HepG2 (cell line): ENCODE data around the gene CAPN3. TPM values are rescaled to one million over a fixed set of nuclear protein-coding genes. Genes with fewer than 3 reads are reported as not detected.

Source experiments
- ARID3A ChIP-seq: IDR thresholded peaks from 2 replicates; pipeline ENCODE4 v1.6.1; 2012; ENCODE audit warnings: low read depth, low read length, improper control_type of control experiment
- ARID4A ChIP-seq: sonication (generic); formaldehyde crosslinking; IDR thresholded peaks from 2 replicates; pipeline ENCODE4 v1.5.0; 2020; ENCODE audit warnings: mild to moderate bottlenecking, missing genetic modification reagents, borderline replicate concordance
- BHLHE40 ChIP-seq: IDR thresholded peaks from 2 replicates; pipeline ENCODE4 v1.6.1; 2011; ENCODE audit warnings: low read length, improper control_type of control experiment
- CEBPZ ChIP-seq: IDR thresholded peaks from 2 replicates; pipeline ENCODE4 v1.6.1; 2012; ENCODE audit warnings: low read length, improper control_type of control experiment
- DBP ChIP-seq: sonication (generic); formaldehyde crosslinking; IDR thresholded peaks from 2 replicates; pipeline ENCODE4 v1.4.0; 2020; ENCODE audit warnings: missing genetic modification reagents; ENCODE audit errors: not compliant biosample characterization
- KLF15 ChIP-seq: sonication (generic); formaldehyde crosslinking; IDR thresholded peaks from 2 replicates; pipeline ENCODE4 v1.8.1; 2023; ENCODE audit warnings: borderline replicate concordance, mild to moderate bottlenecking, inconsistent platforms, missing genetic modification reagents, mixed read lengths
- RBM39 ChIP-seq: fragments of 200-400 bp; formaldehyde crosslinking; IDR thresholded peaks from one replicate; pipeline ENCODE4 v1.6.1; 2018; ENCODE audit warnings: antibody characterized with exemption, mild to moderate bottlenecking, low read depth, low read length; ENCODE audit not compliant: poor library complexity, severe bottlenecking
- REPIN1 ChIP-seq: sonication (generic); formaldehyde crosslinking; IDR thresholded peaks from 2 replicates; pipeline ENCODE4 v1.8.0; 2022; ENCODE audit warnings: missing genetic modification reagents, low read depth, mild to moderate bottlenecking, borderline replicate concordance
- REST ChIP-seq, 2 experiments: IDR thresholded peaks; 2 replicates each; pipeline ENCODE4 v1.6.1; 2011 to 2012; ENCODE audit warnings: low read length in 2 of 2, borderline replicate concordance in 1 of 2, low read depth in 1 of 2, mild to moderate bottlenecking in 1 of 2, moderate library complexity in 1 of 2
- SKI ChIP-seq: fragments of 450-650 bp; IDR thresholded peaks from one replicate; pipeline ENCODE4 v1.6.1; 2018; ENCODE audit warnings: mild to moderate bottlenecking; ENCODE audit not compliant: partially characterized antibody
- ZNF430 ChIP-seq: sonication (generic); formaldehyde crosslinking; IDR thresholded peaks from 2 replicates; pipeline ENCODE4 v1.9.0; 2021; ENCODE audit warnings: mild to moderate bottlenecking, missing genetic modification reagents
- ZZZ3 ChIP-seq: sonication (generic); formaldehyde crosslinking; IDR thresholded peaks from 2 replicates; pipeline ENCODE4 v1.4.0; 2020; ENCODE audit warnings: missing genetic modification reagents, mild to moderate bottlenecking, borderline replicate concordance
- polyA plus RNA-seq, 8 experiments: library from polyadenylated mRNA; depleted of rRNA in 3 of 8; stranded (reverse) in 7 of 8; unstranded in 1 of 8; fragments of >200 nt; fragmentation: Illumina TruSeq in 4 of 8; extraction: Trizol in 4 of 8; gene quantifications; 2 replicates each; pipeline versions ENCODE4 v1.2.1 to v1.2.3, GENCODE V29; 2011 to 2016; ENCODE audit warnings: low read depth in 4 of 8, missing spikeins in 1 of 8, mixed read lengths in 1 of 8; ENCODE audit not compliant: insufficient read depth in 1 of 8
- total RNA-seq, 5 experiments: library from RNA; depleted of rRNA; stranded (reverse); fragments of >200 nt; fragmentation: Illumina TruSeq; extraction: Trizol; gene quantifications; 2 replicates each; pipeline ENCODE4 v1.2.3, GENCODE V29; 2016; ENCODE audit warnings: low read depth in 1 of 5

The CAPN3 gene
- total and polyA plus RNA-seq, 2 of the 13 experiments (the other 11 are each of a cell fraction or from before 2014, with no cell fraction given), result 1.3 to 4.6 TPM

GRCh38 chr15:42392309-42393024 lies 33.2 kb downstream of the CAPN3 start (continued):
- TF ChIP-seq KLF15 (CRISPR knock-in tag), result no peak
- TF ChIP-seq CEBPZ, result no peak
- TF ChIP-seq RBM39, result no peak
- peak; percentile 91 for TF ChIP-seq SKI
- TF ChIP-seq ARID4A, result peak; percentile 67; the same call in 1 of the 2 replicates
- TF ChIP-seq REPIN1 (CRISPR knock-in tag), result peak; percentile 55
- TF ChIP-seq REST (IDR thresholded peaks at IDR 0.05; ENCODE audit: borderline replicate concordance in 1 of 2, low read depth in 1 of 2, low read length in 2 of 2), result no peak
- no peak for TF ChIP-seq DBP (CRISPR knock-in tag)
- TF ChIP-seq BHLHE40, result peak; percentile 59; the same call in 1 of the 2 replicates
- peak; percentile 80 for TF ChIP-seq ZZZ3 (CRISPR knock-in tag)
- TF ChIP-seq ARID3A, result no peak; the same call in 1 of the 2 replicates
- peak; percentile 73; the same call in 1 of the 2 replicates for TF ChIP-seq ZNF430 (CRISPR knock-in tag)
